IMR-90 (cell line): ENCODE results near the gene SLC43A2.
A peak's percentile ranks its signal among the peaks of the same experiment; 100 is the strongest.

Source experiments
- CEBPB ChIP-seq: IDR thresholded peaks from 2 replicates; pipeline ENCODE4 v1.6.1; 2012; ENCODE audit warnings: low read depth, low read length, improper control_type of control experiment
- MAFK ChIP-seq: IDR thresholded peaks from 2 replicates; pipeline ENCODE4 v1.6.1; 2012; ENCODE audit warnings: low read depth, low read length, improper control_type of control experiment
- MAZ ChIP-seq: IDR thresholded peaks from 2 replicates; pipeline ENCODE4 v1.6.1; 2012; ENCODE audit warnings: low read depth, mild to moderate bottlenecking, low read length, improper control_type of control experiment, moderate library complexity, borderline replicate concordance
- MXI1 ChIP-seq: IDR thresholded peaks from 2 replicates; pipeline ENCODE4 v1.6.1; 2012; ENCODE audit warnings: low read depth, mild to moderate bottlenecking, low read length, moderate library complexity, borderline replicate concordance
- POLR2A ChIP-seq: IDR thresholded peaks from 2 replicates; pipeline ENCODE4 v1.6.1; 2012; ENCODE audit warnings: mild to moderate bottlenecking, low read depth, low read length
- RAD21 ChIP-seq: IDR thresholded peaks from 2 replicates; pipeline ENCODE4 v1.6.1; 2012; ENCODE audit warnings: low read length, improper control_type of control experiment
- RCOR1 ChIP-seq: IDR thresholded peaks from 2 replicates; pipeline ENCODE4 v1.6.1; 2012; ENCODE audit warnings: mild to moderate bottlenecking, low read length, improper control_type of control experiment; ENCODE audit not compliant: insufficient replicate concordance
- TF ChIP-seq, protein P1 (sequence below): conservative IDR thresholded peaks from 2 replicates; pipeline ENCODE4 v1.5.1; 2012; ENCODE audit warnings: mild to moderate bottlenecking, low read depth, low read length, improper control_type of control experiment
- TF ChIP-seq, protein P2 (sequence below): fragments of 150-350 bp; IDR thresholded peaks from 2 replicates; pipeline ENCODE4 v1.6.1; 2017; ENCODE audit warnings: mild to moderate bottlenecking, antibody characterized with exemption, low read length, low read depth

- TF ChIP-seq, protein P1, sequence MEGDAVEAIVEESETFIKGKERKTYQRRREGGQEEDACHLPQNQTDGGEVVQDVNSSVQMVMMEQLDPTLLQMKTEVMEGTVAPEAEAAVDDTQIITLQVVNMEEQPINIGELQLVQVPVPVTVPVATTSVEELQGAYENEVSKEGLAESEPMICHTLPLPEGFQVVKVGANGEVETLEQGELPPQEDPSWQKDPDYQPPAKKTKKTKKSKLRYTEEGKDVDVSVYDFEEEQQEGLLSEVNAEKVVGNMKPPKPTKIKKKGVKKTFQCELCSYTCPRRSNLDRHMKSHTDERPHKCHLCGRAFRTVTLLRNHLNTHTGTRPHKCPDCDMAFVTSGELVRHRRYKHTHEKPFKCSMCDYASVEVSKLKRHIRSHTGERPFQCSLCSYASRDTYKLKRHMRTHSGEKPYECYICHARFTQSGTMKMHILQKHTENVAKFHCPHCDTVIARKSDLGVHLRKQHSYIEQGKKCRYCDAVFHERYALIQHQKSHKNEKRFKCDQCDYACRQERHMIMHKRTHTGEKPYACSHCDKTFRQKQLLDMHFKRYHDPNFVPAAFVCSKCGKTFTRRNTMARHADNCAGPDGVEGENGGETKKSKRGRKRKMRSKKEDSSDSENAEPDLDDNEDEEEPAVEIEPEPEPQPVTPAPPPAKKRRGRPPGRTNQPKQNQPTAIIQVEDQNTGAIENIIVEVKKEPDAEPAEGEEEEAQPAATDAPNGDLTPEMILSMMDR: no peak
- TF ChIP-seq CEBPB: no peak
- TF ChIP-seq POLR2A: no peak
- peak; percentile 51 for TF ChIP-seq MAFK
- TF ChIP-seq, protein P2, sequence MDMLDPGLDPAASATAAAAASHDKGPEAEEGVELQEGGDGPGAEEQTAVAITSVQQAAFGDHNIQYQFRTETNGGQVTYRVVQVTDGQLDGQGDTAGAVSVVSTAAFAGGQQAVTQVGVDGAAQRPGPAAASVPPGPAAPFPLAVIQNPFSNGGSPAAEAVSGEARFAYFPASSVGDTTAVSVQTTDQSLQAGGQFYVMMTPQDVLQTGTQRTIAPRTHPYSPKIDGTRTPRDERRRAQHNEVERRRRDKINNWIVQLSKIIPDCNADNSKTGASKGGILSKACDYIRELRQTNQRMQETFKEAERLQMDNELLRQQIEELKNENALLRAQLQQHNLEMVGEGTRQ: no peak
- no peak for TF ChIP-seq RAD21
- no peak for TF ChIP-seq MXI1
- TF ChIP-seq MAZ: no peak
- no peak for TF ChIP-seq RCOR1
These were observed 35.1 kb downstream of the SLC43A2 start for GRCh38 chr17:1593630-1593931.
